Stimulated activated CD8-positive, alpha-beta memory T cell treated with anti-CD3 and anti-CD28 coated beads, Interleukin-2, amount 100 ng/mL, for 1 hour (primary cell): ENCODE results near the gene FRG2B.
"Not testable (repeated sequence)": the region's sequence is repeated elsewhere in the genome, so short reads cannot be mapped to it uniquely, and the experiment has no call there.

Source experiments
- DNase-seq, 2 donors: peaks; one replicate each; pipeline ENCODE4 v3.0.0-alpha.2; 2020; ENCODE audit warnings: low read depth in 2 of 2

Gene FRG2B

DNA sequence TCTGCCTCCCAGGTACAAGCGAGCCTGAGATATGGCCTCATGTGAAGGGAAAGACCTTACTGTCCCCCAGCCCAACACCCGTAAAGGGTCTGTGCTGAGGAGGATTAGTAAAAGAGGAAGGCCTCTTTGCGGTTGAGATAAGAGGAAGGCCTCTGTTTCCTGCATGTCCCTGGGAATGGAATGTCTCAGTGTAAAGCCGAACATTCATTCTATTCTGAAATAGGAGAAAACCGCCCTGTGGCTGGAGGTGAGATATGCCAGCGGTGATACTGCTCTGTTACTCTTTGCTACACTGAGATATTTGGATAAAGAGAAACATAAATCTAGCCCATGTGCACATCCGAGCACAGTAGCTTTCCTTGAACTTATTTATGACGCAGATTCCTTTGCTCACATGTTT, 26.7 kb downstream of the FRG2B start:
- DNase-seq = not testable (repeated sequence)

DNA sequence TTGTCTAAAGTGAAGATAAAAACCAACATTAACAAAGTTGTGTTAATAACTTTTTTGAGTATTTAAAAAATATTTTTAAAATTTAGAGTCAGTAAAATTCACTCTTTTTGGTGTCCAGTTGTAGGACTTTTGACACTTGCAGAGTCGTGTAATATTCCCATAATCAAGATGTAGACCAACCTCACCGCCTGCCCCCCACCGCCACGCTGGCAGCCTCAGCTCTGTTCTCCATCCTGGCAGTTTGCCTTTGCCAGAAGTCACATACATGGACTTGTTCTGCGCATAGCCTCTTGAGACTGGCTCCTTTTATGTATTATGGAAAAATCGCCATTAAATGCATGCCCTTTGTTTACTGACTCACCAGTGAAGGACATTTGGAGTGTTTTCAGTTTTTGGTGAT, 33.9 kb downstream of the FRG2B start:
- no peak for DNase-seq

DNA sequence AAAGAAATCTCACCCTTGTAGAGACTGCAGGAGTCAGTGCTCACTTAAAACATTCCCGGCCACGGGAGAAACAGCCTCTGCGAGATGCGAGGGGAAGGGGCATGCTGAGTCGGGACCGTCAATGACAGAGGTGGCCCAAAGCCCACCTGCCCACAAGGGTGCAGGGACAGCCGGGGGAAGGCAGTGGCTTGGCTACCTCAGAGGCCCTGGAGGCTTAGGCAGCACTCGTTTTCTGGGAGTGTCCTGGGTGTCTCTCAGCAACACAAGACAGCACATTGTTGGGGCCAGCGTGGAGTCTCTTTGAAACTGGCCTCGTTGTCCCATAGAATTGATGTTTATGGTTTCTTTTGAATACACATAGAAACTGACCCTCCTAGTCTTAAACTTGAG, 35.6 kb downstream of the FRG2B start:
- DNase-seq = no peak

DNA sequence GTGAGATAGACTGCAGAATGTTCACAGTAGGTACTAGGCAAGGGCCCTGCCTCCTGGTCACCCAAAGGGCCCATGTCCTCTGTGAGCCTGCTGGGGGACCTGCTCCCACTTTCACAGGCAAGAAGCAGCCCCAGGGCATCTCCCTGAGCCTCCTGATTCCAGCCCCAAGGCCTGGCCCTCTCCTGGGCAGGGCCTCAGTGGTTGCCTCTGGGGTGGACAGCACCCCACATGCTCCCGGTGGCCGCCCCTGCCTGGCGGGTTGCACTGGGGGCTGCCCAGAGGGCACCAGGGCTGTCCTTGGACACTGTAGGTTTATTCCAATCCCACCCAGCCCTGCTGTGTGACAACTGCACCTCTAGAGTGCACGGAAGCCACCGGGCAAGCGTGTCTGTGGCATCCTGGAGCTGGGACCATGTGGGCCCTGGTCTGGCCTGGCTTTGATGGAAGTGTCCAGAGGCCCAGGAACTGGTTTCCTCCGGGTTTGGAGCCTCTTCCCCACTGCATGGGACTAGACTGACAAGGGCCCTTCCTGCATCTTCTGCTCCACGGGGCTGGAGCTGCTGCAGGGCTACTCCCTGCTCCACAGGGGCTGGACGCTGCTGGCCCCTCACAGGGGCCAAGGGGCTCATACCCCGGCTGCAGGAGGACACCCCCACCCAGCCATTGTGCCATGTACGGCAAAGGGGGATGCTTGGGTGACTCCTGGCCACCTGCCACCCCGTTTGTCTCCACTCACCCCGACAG, 36.2 kb downstream of the FRG2B start:
- no peak for DNase-seq

DNA sequence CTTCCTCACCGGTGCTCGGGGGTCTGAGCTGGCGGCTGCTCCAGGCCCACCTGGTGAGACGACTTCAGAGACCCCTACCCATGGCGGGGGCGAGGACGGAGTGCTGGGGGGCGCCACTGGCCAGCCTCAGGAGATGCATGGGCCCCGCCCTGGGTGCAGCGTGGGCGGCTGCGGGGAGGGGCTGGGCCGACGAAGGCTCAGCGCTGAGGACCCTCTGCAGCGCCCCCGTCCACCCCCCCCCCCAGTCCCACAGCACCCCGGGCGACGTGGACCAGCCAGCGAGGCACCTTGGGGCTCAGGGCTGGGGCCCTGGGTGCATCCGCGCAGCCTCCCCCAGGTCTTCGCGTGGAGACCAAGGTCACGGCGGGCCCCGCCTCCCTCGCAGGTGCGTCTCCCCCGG, 49.6 kb downstream of the FRG2B start:
- DNase-seq = not testable (repeated sequence)
